GM18951 (cell line): ENCODE data around the gene TMEM40.

Experiments
- POLR2A ChIP-seq: IDR thresholded peaks from 4 replicates; pipeline ENCODE4 v1.6.1; 2011; ENCODE audit warnings: mild to moderate bottlenecking; ENCODE audit not compliant: insufficient read length, insufficient read depth; ENCODE audit errors: extremely low read depth
- in situ Hi-C: fragments of 300-500 bp; cut with MboI; formaldehyde crosslinking; loops from one replicate; pipeline ENCODE4 v1.12.0; 2022; ENCODE audit warnings: low sequenced_read_pairs, mixed read lengths, inconsistent platforms; ENCODE audit not compliant: unreplicated experiment

The TMEM40 gene

DNA sequence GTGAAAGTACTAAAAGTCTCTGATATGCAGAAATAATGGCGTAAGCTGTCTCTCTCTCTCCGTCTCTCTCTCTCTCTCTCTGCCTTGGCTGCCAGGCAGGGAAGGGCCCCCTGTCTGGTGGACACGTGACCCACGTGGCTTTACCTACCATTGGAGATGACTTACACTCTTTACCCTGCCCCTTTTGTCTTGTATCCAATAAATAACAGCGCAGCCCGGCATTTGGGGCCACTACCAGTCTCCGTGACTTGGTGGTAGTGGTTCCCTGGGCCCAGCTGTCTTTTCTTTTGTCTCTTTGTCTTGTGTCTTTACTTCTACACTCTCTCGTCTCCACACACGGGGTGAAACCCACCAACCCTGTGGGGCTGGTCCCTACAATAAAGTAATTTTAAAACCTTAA, 12.2 kb upstream of the TMEM40 start:
- in situ Hi-C loops: no loop called here

DNA sequence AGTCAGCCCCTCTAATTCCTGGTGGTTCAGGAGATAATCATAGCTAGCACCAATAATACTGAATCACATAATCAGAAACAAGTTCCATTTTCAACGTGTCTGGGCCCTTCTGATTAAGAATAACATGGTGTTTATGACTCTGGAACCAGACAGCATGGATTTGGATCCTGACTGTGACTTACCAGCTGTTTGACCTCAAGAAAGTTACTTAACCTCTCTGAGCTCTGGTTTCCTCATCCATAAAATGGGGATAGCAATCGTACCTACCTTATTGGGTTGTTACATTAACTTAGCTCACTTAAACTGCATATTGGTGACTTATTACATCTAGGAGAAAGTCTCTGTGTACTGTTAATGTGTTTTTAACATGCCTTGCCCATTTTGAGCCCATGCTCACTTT, 10.7 kb upstream of the TMEM40 start:
- TF ChIP-seq POLR2A: no peak
- in situ Hi-C loops: no loop called here

More for the DNA sequence above, 12.2 kb upstream of the TMEM40 start:
- TF ChIP-seq POLR2A: no peak

DNA sequence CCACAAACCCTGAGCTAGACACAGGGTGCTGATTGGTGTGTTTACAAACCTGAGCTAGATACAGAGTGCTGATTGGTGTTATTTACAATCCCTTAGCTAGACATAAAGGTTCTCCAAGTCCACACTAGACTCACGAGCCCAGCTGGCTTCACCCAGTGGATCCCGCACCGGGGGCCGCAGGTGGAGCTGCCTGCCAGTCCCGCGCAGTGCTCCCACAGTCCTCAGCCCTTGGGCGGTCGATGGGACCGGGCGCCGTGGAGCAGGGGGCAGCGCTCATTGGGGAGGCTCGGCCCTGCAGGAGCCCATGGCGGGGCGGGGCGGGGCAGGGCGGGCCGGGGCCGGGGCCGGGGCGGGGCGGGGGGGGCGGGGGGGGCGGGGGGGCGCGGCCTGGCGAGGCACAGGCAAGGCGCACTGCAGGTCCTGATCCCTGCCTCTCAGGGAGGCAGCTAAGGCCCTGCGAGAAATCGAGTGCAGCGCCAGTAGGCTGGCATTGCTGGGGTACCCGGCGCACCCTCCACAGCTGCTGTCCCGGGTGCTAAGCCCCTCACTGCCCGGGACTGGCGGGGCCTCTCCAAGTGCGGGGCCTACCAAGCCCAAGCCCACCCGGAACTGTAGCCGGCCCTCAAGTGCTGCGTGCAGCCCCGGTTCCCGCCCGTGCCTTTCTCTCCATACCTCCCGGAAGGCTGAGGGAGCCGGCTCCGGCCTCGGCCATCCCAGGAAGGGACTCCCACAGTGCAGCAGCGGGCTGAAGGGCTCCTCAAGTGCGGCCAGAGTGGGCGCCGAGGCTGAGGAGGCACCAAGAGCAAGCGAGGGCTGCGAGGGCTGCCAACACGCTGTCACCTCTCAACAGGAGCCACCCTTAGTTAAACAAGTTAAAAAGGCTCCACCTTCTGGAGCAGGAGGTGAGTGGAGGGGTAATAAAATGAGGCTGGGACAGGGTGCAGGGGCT, 9.8 kb upstream of the TMEM40 start:
- TF ChIP-seq POLR2A: no peak
- in situ Hi-C loops: no loop called here

DNA sequence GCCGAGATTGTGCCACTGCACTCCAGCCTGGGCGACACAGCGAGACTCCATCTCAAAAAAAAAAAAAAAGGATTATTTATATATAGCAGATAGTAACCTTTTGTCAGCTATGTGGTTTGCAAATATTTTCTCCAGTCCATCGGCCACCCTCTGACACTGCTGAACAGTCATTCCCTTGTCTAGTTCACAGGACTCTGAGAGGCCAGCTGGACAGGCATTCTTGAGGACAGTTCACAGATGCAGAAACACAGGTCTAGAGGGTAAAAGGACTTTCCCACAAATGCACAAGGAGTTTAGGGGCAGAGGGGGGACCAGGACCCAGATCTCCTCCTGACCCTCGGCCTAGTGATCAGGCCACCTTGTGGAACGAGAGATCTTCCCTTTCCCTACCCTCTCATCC, 7.5 kb upstream of the TMEM40 start:
- TF ChIP-seq POLR2A: no peak
- in situ Hi-C loops: no loop called here

DNA sequence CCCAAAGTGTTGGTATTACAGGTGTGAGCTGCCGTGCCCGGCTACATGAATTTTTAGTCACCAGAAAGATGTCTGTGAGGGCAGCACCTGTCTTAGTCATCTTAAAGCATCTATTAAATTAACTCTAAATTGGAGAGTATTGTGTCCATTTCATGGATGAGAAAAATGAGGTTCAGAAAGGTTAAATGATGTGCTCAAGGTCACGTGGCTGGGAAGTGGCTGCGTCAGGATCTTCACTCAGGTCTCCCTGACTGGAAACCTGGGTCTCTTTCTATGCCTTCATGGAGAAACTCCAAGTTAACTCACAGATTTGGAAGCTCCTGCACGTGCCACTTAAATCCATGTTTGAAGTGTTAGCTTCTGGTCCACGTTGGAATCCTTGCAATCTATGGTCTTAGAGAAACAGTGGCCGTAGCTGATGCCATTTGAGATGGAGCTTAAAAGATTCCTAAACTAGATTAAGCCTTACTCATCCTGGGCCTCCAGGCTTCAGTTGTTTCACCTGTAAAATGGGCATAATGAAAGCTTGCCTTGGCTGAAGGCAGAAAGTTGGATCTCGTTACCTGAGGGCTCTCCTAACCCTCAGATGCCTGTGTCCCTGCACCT, 5.2 kb upstream of the TMEM40 start:
- in situ Hi-C loops: no loop called here
- TF ChIP-seq POLR2A: no peak

DNA sequence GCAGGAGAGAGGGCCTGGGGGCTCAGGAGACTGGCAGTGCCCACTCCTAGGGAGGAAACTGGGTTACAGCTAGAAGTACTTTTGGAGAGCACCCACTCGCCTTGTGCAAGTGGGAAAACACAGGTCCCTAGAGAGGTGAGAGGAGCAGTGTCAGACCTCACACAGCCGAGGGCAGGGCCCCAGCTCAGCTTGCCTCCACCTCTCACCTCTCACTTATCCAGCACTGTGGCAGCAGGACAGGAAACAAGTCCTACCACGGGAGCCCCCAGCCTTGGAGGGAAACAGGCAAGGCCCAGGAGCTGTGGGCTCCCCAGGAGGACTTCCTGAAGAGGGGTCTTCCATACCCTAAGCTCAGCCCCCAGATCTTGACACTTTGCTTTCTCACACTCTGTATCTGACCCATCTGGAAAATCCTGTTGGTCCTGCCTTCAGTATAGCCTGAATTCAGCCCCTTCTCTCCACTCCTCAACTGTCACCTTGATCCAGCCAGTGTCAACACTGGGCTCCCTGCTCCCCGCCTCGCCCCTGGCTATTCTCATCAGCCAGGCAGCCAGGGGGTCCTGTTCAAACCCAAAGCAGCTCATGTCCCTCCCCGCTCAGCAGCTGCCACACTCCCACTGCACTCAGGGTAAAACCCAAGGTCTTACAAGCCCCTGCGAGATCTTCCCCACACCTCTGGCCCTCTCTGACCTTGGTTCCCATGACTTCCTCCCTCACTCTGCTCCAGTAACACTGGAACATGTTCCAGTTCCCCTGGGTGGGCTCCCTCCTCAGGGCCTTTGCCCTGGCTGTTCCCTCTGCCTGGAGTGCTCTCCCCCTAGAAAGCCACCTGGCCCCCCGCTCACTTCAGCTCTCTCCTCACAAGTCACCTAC, 870 bp upstream of the TMEM40 start:
- no peak for TF ChIP-seq POLR2A
- in situ Hi-C loops: no loop called here

DNA sequence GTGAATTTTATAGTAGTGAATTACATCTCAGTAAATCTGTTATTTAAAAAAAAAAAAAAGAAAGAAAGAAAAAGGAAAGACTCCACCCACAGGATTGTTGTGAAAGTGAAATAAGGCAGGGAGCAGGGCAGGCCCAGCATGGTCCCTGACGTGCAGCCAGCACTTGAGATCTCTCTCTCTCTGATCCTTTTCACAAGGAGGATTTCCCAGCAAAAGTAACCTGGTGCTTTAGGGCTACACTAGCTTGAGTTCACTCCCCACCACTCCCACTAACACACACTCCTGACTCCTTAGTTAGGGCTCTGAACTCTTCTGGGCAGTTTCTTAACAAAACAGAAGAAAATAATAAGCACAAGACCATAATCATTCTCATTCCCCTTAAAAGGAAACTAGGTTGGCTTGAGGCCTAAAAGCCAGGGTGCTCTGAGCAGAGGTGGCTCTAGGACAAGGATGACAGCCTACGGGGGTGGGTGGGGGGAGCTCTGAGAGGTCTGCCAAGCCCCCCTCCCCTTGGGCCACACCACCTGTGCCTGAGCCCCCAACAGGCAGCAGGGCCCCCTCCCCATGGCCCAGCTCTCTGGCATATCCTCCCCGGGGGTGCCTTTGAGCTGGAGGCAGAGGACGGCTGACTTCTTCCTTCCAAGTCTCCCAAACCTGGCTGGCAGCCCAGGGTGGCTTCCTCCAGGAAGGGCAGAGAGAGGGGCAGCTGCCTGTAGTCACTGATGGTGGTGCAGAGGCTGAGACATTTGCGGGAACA, 856 bp downstream of the TMEM40 start:
- TF ChIP-seq POLR2A: no peak
- in situ Hi-C loops: no loop called here

DNA sequence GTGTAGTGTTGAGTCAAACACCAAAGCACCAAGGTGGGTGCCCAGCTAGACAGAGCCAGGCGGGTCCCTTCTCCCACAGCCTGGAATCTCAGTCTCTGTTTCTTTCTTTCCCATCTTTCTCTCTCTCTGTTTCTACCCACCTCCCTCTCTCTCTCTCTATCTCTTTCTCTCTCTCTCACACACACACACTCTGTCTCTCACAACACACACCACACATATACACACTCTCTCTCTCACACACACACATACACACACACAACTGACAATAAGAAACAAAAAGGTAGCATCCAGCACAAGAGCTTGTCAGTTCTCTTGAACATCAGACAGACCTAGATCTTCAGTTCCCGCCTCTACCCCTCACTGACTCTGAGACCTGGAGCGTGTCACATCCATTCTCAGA, 2.4 kb downstream of the TMEM40 start:
- in situ Hi-C loops: no loop called here
- no peak for TF ChIP-seq POLR2A

DNA sequence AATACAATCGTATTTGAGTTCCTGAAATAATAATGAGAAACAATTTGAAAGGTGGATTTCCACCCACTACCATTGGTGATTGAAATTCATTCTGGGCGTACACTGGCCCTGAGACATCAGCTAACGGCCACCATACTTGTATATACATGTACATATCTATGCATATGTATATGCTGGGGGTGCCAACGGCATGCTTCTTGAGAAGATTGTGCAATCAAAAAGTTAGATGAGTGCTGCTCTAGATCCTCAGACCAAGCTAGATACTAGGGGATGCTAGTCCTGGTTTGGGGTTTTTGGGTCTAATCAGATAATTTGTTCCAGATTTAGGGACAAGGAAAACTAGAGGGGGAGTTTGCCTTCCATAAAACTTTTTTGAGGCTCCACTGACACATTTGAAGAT, 2.9 kb downstream of the TMEM40 start:
- in situ Hi-C loops: no loop called here
- no peak for TF ChIP-seq POLR2A

DNA sequence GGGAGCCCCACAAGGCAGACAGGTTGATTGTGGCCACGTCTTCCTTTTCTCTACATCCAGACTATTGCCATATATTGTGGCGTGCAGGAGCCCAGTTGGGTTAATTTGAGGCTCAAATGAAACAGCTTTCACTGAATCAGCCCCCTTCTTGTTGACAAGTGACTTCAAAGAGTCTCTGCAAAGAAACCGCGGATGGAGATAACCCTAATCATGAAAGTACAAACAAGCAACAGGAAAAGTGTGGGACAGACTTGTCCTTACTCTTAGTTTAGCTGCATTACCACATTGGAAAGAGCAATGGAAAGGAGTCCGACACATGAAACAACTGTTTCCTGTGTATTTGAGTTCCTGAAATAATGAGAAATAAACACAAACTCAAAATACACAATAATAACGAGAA, 3.3 kb downstream of the TMEM40 start:
- in situ Hi-C loops: no loop called here
- TF ChIP-seq POLR2A: no peak

DNA sequence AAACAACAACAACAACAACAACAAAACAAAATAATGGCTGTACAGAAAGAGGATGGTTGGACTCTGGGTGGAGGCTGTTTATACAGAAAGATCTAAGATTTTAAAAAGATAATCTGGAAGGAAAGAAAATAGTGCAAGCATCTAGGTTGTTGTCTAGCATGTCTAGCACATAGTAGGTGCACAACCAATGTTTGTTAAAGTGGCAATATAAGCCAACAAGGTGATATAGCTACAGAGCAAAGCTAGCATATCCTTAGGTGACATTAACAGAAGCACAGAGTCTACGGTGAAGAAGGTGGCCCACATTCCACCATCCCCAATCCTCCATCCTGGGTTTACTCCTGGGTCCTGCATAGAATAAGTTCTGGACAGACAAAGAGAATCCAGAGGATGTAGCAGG, 4.7 kb downstream of the TMEM40 start:
- no peak for TF ChIP-seq POLR2A
- in situ Hi-C loops: no loop called here

DNA sequence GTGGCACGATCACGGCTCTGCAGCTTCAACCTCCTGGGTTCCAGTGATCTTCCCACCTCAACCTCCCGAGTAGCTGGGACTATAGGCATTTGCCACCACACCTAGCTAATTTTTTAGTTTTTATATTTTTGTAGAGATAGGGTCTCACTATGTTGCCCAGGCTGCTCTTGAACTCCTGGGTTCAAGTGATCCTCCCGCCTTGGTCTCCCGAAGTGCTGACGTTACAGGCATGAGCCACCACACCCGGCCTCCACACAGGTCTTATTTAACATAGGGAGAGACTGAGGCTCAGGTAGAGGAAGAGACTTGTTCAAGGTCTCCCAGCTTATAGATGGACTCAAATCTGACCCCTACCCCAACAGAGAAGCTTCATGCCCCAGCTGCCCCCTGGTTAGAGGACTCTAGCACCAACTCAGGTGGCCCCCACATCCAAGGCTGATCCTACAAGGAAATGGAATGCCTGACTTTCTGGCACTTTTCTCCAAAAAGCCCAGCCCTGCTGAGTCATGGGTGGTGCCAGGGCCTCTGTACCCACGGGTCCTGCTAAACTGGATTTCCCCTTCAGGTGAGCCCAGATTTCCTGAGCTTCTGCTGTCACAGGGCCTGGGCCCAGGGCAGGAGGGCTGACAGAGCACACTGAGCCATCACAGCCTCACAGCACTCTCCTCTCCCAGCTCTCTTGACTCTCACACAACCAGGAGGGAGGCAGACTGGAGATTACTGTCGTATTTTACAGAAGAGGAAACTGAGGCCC, 5.6 kb downstream of the TMEM40 start:
- in situ Hi-C loops: no loop called here
- TF ChIP-seq POLR2A: no peak
